ENCODE measurements around the gene CCDC13. TPM values are rescaled to one million over a fixed set of nuclear protein-coding genes. Genes with fewer than 3 reads are reported as not detected.

CCDC13 gene
- total RNA-seq, 1 donor from 2014 or later, result 2.4 TPM

DNA sequence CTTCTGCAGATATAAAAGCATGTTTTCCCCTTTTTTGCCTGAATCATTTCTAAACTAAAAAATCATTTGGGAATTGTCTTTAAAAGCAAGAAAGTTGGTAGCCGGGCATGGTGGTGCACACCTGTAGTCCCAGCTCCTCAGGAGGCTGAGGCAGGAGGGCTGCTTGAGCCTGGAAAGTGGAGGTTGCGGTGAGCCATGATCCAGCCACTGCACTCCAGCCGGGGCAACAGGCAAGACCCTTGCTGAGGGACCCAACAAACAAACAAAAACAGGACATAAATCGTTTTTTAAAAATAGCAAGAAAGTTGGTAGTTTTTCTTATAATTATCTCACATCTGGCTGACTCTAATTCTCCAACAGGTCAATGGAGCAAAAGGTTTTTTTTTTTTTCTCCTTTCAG, 28.7 kb upstream of the CCDC13 start:
- H3K27ac Mint-ChIP-seq, result no peak overlapping the region

DNA sequence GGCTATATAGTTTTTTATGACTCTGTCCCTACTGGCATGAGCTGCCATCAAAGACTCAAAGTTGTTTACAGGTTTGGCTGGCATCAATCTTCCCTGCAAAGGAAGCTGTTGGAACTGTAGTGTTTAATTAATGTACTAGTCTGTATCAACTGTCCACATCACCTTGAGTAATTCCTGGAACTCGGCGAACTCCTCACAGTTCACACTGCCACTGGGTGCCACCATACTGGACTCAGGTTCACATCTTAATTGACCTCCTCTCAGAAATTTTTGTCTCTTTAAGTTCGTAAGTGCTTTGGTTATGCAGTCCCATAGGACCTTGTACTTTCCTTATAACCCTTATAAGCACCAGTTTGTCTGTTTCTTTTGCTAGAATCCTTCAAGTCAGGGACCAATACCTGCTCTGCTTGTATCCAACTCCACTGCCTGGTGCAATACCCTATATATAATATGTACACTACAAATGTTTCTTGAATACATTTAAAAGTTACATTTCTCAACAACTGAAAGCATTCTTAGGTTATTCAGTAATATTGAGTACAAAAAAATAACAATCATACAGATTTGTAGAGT, 28.1 kb upstream of the CCDC13 start:
- H3K36me3 Mint-ChIP-seq, result peaks cover 21% of the 10 kb centered on the region
- H3K27ac Mint-ChIP-seq, result peak overlapping the region; percentile 58
- no peaks in the 10 kb centered on the region for H3K9me3 Mint-ChIP-seq
- DNase-seq (ENCODE audit: extremely low spot score, unreplicated experiment), result no peak
- H3K4me3 Mint-ChIP-seq, result peak overlapping the region; percentile 2
- TF ChIP-seq, protein P1, sequence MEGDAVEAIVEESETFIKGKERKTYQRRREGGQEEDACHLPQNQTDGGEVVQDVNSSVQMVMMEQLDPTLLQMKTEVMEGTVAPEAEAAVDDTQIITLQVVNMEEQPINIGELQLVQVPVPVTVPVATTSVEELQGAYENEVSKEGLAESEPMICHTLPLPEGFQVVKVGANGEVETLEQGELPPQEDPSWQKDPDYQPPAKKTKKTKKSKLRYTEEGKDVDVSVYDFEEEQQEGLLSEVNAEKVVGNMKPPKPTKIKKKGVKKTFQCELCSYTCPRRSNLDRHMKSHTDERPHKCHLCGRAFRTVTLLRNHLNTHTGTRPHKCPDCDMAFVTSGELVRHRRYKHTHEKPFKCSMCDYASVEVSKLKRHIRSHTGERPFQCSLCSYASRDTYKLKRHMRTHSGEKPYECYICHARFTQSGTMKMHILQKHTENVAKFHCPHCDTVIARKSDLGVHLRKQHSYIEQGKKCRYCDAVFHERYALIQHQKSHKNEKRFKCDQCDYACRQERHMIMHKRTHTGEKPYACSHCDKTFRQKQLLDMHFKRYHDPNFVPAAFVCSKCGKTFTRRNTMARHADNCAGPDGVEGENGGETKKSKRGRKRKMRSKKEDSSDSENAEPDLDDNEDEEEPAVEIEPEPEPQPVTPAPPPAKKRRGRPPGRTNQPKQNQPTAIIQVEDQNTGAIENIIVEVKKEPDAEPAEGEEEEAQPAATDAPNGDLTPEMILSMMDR (conservative IDR thresholded peaks at IDR 0.05), result no peak
- H3K4me1 Mint-ChIP-seq (ENCODE audit: unreplicated experiment), result peaks cover 26% of the 10 kb centered on the region
- H3K27me3 Mint-ChIP-seq, result peaks cover 13% of the 10 kb centered on the region

More for the DNA sequence above, 28.7 kb upstream of the CCDC13 start:
- H3K4me3 Mint-ChIP-seq, result peak overlapping the region; percentile 10
- peaks cover 17% of the 10 kb centered on the region for H3K36me3 Mint-ChIP-seq
- peaks cover 20% of the 10 kb centered on the region for H3K27me3 Mint-ChIP-seq
- H3K4me1 Mint-ChIP-seq (ENCODE audit: unreplicated experiment), result peaks cover 29% of the 10 kb centered on the region
- TF ChIP-seq, protein P1 (conservative IDR thresholded peaks at IDR 0.05), result no peak
- no peak for DNase-seq (ENCODE audit: extremely low spot score, unreplicated experiment)
- no peaks in the 10 kb centered on the region for H3K9me3 Mint-ChIP-seq

DNA sequence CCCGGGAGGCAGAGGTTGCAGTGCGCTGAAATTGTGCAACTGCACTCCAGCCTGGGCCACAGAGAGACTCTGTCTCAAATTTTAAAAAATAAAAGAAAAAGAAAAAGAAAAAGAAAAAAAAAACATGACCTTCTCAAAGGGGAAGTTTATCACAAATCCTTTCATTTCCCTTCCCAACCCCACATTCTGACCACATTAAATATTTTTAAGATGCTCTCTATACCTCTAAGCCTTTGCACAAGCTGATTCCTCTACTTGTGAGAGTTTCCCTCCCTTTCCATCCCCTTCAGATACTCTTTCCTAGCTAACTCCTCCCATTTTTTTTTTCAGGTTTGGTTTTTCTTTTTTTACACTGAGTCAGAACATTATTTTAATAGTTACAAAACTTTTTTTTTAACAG, 27.2 kb upstream of the CCDC13 start:
- no peak for DNase-seq (ENCODE audit: extremely low spot score, unreplicated experiment)
- peaks cover 4% of the 10 kb centered on the region for H3K27me3 Mint-ChIP-seq
- peaks cover 25% of the 10 kb centered on the region for H3K4me1 Mint-ChIP-seq (ENCODE audit: unreplicated experiment)
- H3K36me3 Mint-ChIP-seq, result peaks cover 25% of the 10 kb centered on the region
- TF ChIP-seq, protein P1 (conservative IDR thresholded peaks at IDR 0.05), result no peak
- no peaks in the 10 kb centered on the region for H3K9me3 Mint-ChIP-seq
- H3K27ac Mint-ChIP-seq, result no peak overlapping the region
- no peak overlapping the region for H3K4me3 Mint-ChIP-seq

DNA sequence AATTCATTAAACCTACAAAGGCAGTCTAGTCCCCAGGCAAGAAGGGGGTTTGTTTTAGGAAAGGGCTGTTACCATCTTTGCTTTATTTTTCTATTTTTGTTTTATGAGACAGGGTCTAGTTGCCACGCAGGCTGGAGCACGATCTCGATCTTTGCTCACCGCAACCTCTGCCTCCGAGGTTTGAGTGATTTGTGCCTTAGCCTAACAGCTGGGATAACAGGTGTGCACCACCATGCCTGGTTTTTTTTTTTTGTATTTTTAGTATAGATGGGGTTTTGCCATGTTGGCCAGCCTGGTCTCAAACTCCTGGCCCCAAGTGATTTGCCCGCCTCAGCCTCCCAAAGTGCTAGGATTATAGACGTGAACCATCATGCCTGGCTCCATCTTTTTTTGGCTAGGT, 26.3 kb upstream of the CCDC13 start:
- H3K27ac Mint-ChIP-seq, result no peak overlapping the region
- DNase-seq (ENCODE audit: extremely low spot score, unreplicated experiment), result no peak
- TF ChIP-seq, protein P1 (conservative IDR thresholded peaks at IDR 0.05), result no peak
- H3K36me3 Mint-ChIP-seq, result peaks cover 25% of the 10 kb centered on the region
- no peak overlapping the region for H3K4me3 Mint-ChIP-seq
- H3K9me3 Mint-ChIP-seq, result no peaks in the 10 kb centered on the region
- H3K27me3 Mint-ChIP-seq, result no peaks in the 10 kb centered on the region
- peaks cover 21% of the 10 kb centered on the region for H3K4me1 Mint-ChIP-seq (ENCODE audit: unreplicated experiment)

DNA sequence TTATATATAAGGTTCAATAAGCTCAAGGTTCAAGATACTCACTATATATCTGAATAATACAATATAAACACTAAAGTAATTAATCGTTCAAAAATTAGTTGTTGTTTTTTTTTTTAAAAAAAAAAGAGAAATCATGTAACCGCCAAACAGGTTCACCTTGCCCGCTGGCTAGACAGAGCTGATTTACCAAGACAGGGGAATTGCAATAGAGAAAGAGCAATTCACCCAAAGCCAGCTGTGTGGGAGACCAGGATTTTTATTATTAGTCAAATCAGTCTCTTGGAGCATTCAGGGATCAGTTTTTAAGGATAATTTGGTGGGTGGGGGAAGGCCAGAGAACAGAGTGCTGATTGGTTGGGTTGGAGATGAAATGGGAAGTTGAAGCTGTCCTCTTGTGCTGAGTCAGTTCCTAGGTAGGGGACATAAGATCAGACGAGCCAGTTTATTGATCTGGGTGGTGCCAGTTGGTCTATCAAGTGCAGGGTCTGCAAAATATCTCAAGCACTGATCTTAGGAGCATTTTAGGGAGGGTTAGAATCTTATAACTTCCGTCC, 23.4 kb upstream of the CCDC13 start:
- H3K4me3 Mint-ChIP-seq, result no peak overlapping the region
- H3K27ac Mint-ChIP-seq, result no peak overlapping the region
- H3K9me3 Mint-ChIP-seq, result no peaks in the 10 kb centered on the region

More for the DNA sequence above, 23.4 kb upstream of the CCDC13 start:
- TF ChIP-seq, protein P1 (conservative IDR thresholded peaks at IDR 0.05), result no peak
- Mint-ChIP-seq H3K27me3 (no peaks in the 10 kb centered on the region), H3K36me3 (peaks cover 31% of the 10 kb centered on the region), H3K4me1 (ENCODE audit: unreplicated experiment) (peaks cover 13% of the 10 kb centered on the region)
- DNase-seq (ENCODE audit: extremely low spot score, unreplicated experiment), result no peak

All from type B pancreatic cell (in vitro differentiated cells).